Smooth muscle cell (in vitro differentiated cells): Measurements from ENCODE around the gene SRGAP1. TPM values are rescaled to one million over a fixed set of nuclear protein-coding genes. Genes with fewer than 3 reads are reported as not detected.

Experiments used
- DNase-seq: peaks from one replicate; lab custom pipeline; 2025; ENCODE audit not compliant: unreplicated experiment; lab: John Stamatoyannopoulos, UW
- H2AFZ ChIP-seq: fragments of 200-600 bp; sonication (generic); 2 replicates; pipeline ENCODE4 v1.6.0; 2016; ENCODE audit warnings: antibody characterized with exemption, low read depth, mild to moderate bottlenecking
- H3F3A ChIP-seq: fragments of 200-600 bp; sonication (generic); 2 replicates; pipeline ENCODE4 v1.6.0; 2017; ENCODE audit warnings: antibody characterized with exemption, low read depth
- H3K27ac ChIP-seq: fragments of 200-600 bp; sonication (generic); 2 replicates; pipeline ENCODE4 v1.5.1; 2016; ENCODE audit warnings: low read depth, mild to moderate bottlenecking
- H3K27me3 ChIP-seq: fragments of 200-600 bp; sonication (generic); 2 replicates; pipeline ENCODE4 v1.6.1; 2016; ENCODE audit warnings: low read depth, mild to moderate bottlenecking
- H3K36me3 ChIP-seq: fragments of 200-600 bp; sonication (generic); 2 replicates; pipeline ENCODE4 v1.5.1; 2016; ENCODE audit warnings: low read depth
- H3K4me1 ChIP-seq: fragments of 200-600 bp; sonication (generic); 2 replicates; pipeline ENCODE4 v1.5.1; 2016; ENCODE audit warnings: low read depth
- H3K4me2 ChIP-seq: fragments of 200-600 bp; sonication (generic); 2 replicates; pipeline ENCODE4 v1.6.0; 2016; ENCODE audit warnings: mild to moderate bottlenecking
- H3K4me3 ChIP-seq: fragments of 200-600 bp; sonication (generic); 2 replicates; pipeline ENCODE4 v1.5.1; 2016; ENCODE audit warnings: mild to moderate bottlenecking
- H3K79me2 ChIP-seq: fragments of 200-600 bp; sonication (generic); 2 replicates; pipeline ENCODE4 v1.6.0; 2016; ENCODE audit warnings: low read depth, mild to moderate bottlenecking
- H3K9ac ChIP-seq: fragments of 200-600 bp; sonication (generic); 2 replicates; pipeline ENCODE4 v1.6.0; 2016; ENCODE audit warnings: low read depth
- H3K9me3 ChIP-seq: fragments of 200-600 bp; sonication (generic); replicated peaks from 2 replicates; pipeline ENCODE4 v1.5.1; 2016; ENCODE audit warnings: low read depth
- H4K20me1 ChIP-seq: fragments of 200-600 bp; sonication (generic); 2 replicates; pipeline ENCODE4 v1.6.0; 2016; ENCODE audit warnings: low read depth
- WGBS: methylation state at CpG from one replicate; pipeline ENCODE4 v1.1.7; 2016; ENCODE audit warnings: low lambda C conversion rate; 5-methylcytosine and 5-hydroxymethylcytosine counted together
- polyA plus RNA-seq: library from polyadenylated mRNA; unstranded; fragments of >200 nt; fragmentation: Nextera tagmentation; extraction: Ambion mirVana; gene quantifications from 2 replicates; pipeline ENCODE4 v1.2.1, GENCODE V29; 2016
- total RNA-seq: library from RNA; depleted of rRNA; stranded (reverse); fragments of >200 nt; gene quantifications from 2 replicates; pipeline ENCODE4 v1.2.3, GENCODE V29; 2014
- TF ChIP-seq, protein P1 (sequence below): fragments of 200-600 bp; sonication (generic); IDR thresholded peaks from 2 replicates; pipeline ENCODE4 v1.5.1; 2017; ENCODE audit warnings: borderline replicate concordance, mild to moderate bottlenecking, antibody characterized with exemption; ENCODE audit not compliant: insufficient read depth, poor library complexity, severe bottlenecking

Gene SRGAP1
- total and polyA plus RNA-seq, 2 experiments from 2014 or later, result 4.0 to 5.9 TPM

DNA sequence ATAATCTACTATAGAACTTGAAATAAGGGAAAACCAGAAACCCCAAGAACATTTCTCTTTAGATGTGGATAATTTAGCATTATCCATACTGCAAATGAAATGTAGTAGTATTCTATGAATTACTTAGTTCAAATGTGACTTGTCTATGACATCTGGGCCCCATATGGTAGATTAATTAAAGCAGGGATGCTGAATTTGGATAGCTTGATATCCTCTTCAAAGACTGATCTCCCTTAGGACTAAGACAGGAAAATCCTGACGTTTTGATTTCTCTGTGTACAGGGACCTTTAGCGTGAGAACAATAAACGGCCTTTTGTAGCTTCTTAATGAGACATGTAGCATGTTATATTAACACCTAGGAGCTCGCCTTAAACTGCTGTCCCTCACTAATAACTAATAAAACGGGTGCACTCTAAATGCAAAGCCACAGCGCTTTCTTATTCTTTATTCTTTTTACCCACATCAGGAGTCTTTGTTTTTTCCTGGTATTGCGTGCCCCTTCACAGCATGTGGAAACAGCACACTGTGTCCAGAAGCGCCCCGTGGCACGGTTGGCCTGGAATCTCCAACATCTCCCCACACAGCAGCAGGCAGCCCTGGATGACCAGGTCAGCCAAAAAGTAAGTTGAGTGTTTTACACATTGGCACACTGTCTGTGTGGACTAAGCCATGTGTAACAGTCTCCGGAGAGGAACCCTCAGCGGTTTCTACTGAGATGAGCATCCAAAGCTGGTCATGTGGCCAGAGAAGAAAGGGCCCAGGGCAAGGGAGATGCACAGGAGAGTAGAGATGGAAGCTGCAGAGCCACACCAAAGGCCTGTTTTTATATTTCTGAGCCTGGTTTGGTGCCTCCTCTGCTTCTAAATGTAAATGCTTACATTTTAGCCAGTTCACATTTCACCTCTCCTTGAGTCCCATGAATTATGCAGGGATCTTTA, 93.1 kb downstream of the SRGAP1 start:
- no peak overlapping the region for H2AFZ ChIP-seq
- no peaks in the 10 kb centered on the region for H3K4me1 ChIP-seq
- H3K79me2 ChIP-seq, result peaks cover 24% of the 10 kb centered on the region
- H4K20me1 ChIP-seq, result peaks cover 4% of the 10 kb centered on the region
- H3K36me3 ChIP-seq, result no peaks in the 10 kb centered on the region
- TF ChIP-seq, protein P1, sequence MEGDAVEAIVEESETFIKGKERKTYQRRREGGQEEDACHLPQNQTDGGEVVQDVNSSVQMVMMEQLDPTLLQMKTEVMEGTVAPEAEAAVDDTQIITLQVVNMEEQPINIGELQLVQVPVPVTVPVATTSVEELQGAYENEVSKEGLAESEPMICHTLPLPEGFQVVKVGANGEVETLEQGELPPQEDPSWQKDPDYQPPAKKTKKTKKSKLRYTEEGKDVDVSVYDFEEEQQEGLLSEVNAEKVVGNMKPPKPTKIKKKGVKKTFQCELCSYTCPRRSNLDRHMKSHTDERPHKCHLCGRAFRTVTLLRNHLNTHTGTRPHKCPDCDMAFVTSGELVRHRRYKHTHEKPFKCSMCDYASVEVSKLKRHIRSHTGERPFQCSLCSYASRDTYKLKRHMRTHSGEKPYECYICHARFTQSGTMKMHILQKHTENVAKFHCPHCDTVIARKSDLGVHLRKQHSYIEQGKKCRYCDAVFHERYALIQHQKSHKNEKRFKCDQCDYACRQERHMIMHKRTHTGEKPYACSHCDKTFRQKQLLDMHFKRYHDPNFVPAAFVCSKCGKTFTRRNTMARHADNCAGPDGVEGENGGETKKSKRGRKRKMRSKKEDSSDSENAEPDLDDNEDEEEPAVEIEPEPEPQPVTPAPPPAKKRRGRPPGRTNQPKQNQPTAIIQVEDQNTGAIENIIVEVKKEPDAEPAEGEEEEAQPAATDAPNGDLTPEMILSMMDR, result no peak
- no peaks in the 10 kb centered on the region for H3K9me3 ChIP-seq
- no peak overlapping the region for H3K27ac ChIP-seq
- H3F3A ChIP-seq, result no peaks in the 10 kb centered on the region
- 93% methylated on average over 12 of the region's 12 CpGs for WGBS
- no peak overlapping the region for H3K4me2 ChIP-seq
- DNase-seq, result no peak
- H3K4me3 ChIP-seq, result no peak overlapping the region
- H3K27me3 ChIP-seq, result no peaks in the 10 kb centered on the region
- no peak overlapping the region for H3K9ac ChIP-seq

DNA sequence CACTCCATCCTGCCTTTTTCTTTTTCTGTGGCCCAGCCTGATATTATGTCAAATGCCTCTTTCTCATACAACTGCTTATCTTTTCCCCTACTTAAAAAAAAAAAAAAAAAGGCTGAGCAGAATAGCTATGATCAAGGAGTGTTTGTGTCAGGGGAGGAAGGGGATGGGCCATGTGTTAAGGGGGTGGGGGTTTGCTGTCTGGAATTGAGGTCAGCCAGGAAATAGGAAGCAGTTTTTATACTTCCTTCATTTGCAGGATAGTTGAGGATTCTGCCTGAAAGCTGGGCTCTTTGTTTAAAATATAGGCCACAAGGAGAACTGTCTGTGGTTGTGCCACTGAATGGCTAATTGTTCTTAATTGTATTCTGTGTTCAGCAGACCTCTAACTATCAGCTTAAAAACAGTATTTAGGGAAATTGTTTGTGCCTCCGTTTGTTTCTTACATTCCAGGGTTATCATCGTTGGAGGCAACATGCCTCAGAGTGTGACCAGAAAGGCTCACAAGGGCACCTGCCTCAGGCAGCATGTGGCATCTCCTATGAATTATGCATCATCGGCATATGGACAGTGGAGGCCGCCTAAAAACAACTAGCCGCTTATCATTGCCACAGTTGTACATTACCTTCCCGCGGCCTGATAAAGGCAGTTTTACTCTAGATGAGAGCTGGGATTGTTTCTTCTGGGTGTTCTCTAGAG, 96.0 kb downstream of the SRGAP1 start:
- peaks cover 4% of the 10 kb centered on the region for H4K20me1 ChIP-seq
- H3K4me1 ChIP-seq, result no peaks in the 10 kb centered on the region
- no peak overlapping the region for H3K9ac ChIP-seq
- no peak overlapping the region for H2AFZ ChIP-seq
- no peaks in the 10 kb centered on the region for H3F3A ChIP-seq
- no peaks in the 10 kb centered on the region for H3K27me3 ChIP-seq
- 67% methylated on average over 7 of the region's 7 CpGs for WGBS
- DNase-seq, result no peak
- H3K79me2 ChIP-seq, result peaks cover 11% of the 10 kb centered on the region
- H3K27ac ChIP-seq, result no peak overlapping the region
- TF ChIP-seq, protein P1, result no peak
- no peaks in the 10 kb centered on the region for H3K36me3 ChIP-seq
- no peaks in the 10 kb centered on the region for H3K9me3 ChIP-seq
- no peak overlapping the region for H3K4me2 ChIP-seq
- H3K4me3 ChIP-seq, result no peak overlapping the region

DNA sequence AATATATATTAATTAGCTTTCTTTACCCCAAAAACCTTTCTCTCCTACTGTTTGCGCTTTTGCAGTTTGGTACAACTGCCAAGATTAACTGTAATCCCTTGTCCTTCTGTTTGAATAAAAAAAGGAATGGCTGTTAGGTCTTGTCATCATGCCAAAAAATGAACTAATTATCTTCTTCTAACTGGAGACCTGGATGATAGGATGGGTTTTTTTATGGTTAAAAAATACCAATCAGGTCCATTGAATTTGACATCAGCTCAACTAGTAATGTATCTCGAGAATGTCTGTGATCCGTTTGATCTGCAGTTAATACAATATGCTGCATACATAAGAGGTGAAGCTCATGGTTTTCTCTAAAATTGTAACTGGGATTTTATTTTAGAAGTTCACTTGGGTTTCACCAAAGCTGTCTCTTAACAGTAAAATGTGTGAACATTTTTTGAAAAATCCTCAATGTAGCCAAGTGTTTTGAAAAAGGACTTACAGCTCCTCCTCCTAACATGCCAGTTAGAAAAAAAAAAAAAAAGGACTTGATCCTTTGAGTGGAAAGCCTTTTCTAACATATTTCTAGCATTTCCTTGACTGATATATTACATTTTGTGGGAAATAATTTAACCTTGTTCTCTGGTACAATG, 96.8 kb downstream of the SRGAP1 start:
- Histone ChIP-seq H3K36me3 (no peaks in the 10 kb centered on the region), H3K4me1 (no peaks in the 10 kb centered on the region), H3K4me2 (no peak overlapping the region), H3K27ac (no peak overlapping the region), H3K4me3 (no peak overlapping the region), H3F3A (no peaks in the 10 kb centered on the region), H3K79me2 (peaks cover 7% of the 10 kb centered on the region), H3K27me3 (no peaks in the 10 kb centered on the region), H4K20me1 (peaks cover 4% of the 10 kb centered on the region), H2AFZ (no peak overlapping the region), H3K9me3 (no peaks in the 10 kb centered on the region), H3K9ac (no peak overlapping the region)
- WGBS, result 96% methylated on average over 3 of the region's 3 CpGs
- TF ChIP-seq, protein P1, result no peak
- DNase-seq, result no peak
